KG1 (cell line): Measurements from ENCODE around the gene KATNBL1.

Source experiments
- DNase-seq: peaks from one replicate; lab custom pipeline; 2025; lab: John Stamatoyannopoulos, UW

KATNBL1 gene

GRCh38 chr15:34209421-34210282 is at the start of gene KATNBL1:
Gene KATNBL1, minus strand, starts transcription at chr15:34210096. Its CDS starts 46,420 bp downstream, at chr15:34163676.
- peak; percentile 98 for DNase-seq

- DNase-seq: no peak
Measured at GRCh38 chr15:34259566-34259965, 49.7 kb upstream of the KATNBL1 start.

- DNase-seq: no peak
Measured at GRCh38 chr15:34258151-34258550, 48.3 kb upstream of the KATNBL1 start.

GRCh38 chr15:34252545-34252944 is 42.6 kb upstream of the KATNBL1 start:
- no peak for DNase-seq

GRCh38 chr15:34248190-34248589 is 38.3 kb upstream of the KATNBL1 start:
- no peak for DNase-seq

- no peak for DNase-seq
Measured at GRCh38 chr15:34246276-34246976, 36.5 kb upstream of the KATNBL1 start.

GRCh38 chr15:34243226-34243625 is 33.3 kb upstream of the KATNBL1 start:
- DNase-seq: no peak

GRCh38 chr15:34242331-34242710 is 32.4 kb upstream of the KATNBL1 start:
- no peak for DNase-seq

- DNase-seq: no peak
Measured at GRCh38 chr15:34241376-34242330, 31.8 kb upstream of the KATNBL1 start.

- no peak for DNase-seq
Measured at GRCh38 chr15:34240537-34240936, 30.6 kb upstream of the KATNBL1 start.

- no peak for DNase-seq
Measured at GRCh38 chr15:34239151-34239808, 29.4 kb upstream of the KATNBL1 start.

GRCh38 chr15:34233614-34234013 is 23.7 kb upstream of the KATNBL1 start:
- no peak for DNase-seq

GRCh38 chr15:34223904-34224596 is 14.2 kb upstream of the KATNBL1 start:
- DNase-seq: no peak

- no peak for DNase-seq
Measured at GRCh38 chr15:34217587-34218225, 7.8 kb upstream of the KATNBL1 start.

- DNase-seq: no peak
Measured at GRCh38 chr15:34216527-34217270, 6.8 kb upstream of the KATNBL1 start.

GRCh38 chr15:34214135-34214534 is 4.2 kb upstream of the KATNBL1 start:
- no peak for DNase-seq

- no peak for DNase-seq
Measured at GRCh38 chr15:34213690-34214089, 3.8 kb upstream of the KATNBL1 start.

- DNase-seq: no peak
Measured at GRCh38 chr15:34206011-34206410, 3.9 kb downstream of the KATNBL1 start.

GRCh38 chr15:34203936-34204335 is 6.0 kb downstream of the KATNBL1 start:
- DNase-seq: no peak

GRCh38 chr15:34203305-34203704 is 6.6 kb downstream of the KATNBL1 start:
- no peak for DNase-seq
